Heart left ventricle (tissue), 16 donors: ENCODE data around the gene ADSS1. TPM values are rescaled to one million over a fixed set of nuclear protein-coding genes. Genes with fewer than 3 reads are reported as not detected.

Source experiments
- ATAC-seq, 4 donors: fragments of 200-7000 bp; cut with Tn5 transposase; one replicate each; pipeline ENCODE4 v1.9.1; 2020 to 2022; ENCODE audit warnings: moderate library complexity in 4 of 4, mild to moderate bottlenecking in 3 of 4, moderate number of reproducible peaks in 1 of 4
- DNase-seq, 5 donors: peaks; one replicate each; pipeline ENCODE4 v3.0.0-alpha.2; 2020
- H3K27ac ChIP-seq, 12 donors: fragments of 200-600 bp; sonication (generic) in 4 of 12; one replicate each; pipeline versions ENCODE4 v1.5.0 to v1.8.0; 2016 to 2022; ENCODE audit warnings: mild to moderate bottlenecking in 2 of 12
- H3K27me3 ChIP-seq, 9 donors: fragments of 200-600 bp; sonication (generic) in 2 of 9; one replicate each; pipeline versions ENCODE4 v1.5.1 to v1.8.0; 2016 to 2022; ENCODE audit warnings: mild to moderate bottlenecking in 3 of 9
- H3K36me3 ChIP-seq, 9 donors: fragments of 200-600 bp; sonication (generic) in 2 of 9; one replicate each; pipeline versions ENCODE4 v1.5.0 to v1.8.0; 2018 to 2022; ENCODE audit warnings: mild to moderate bottlenecking in 2 of 9
- H3K4me1 ChIP-seq, 12 donors: fragments of 200-600 bp; sonication (generic) in 4 of 12; one replicate each; pipeline versions ENCODE4 v1.5.0 to v1.8.0; 2016 to 2022; ENCODE audit warnings: mild to moderate bottlenecking in 3 of 12
- H3K4me3 ChIP-seq, 12 donors: fragments of 200-600 bp; sonication (generic) in 4 of 12; one replicate each; pipeline versions ENCODE4 v1.5.0 to v1.8.0; 2017 to 2022; ENCODE audit warnings: mild to moderate bottlenecking in 9 of 12, moderate library complexity in 4 of 12
- H3K9me3 ChIP-seq, 12 donors: fragments of 200-600 bp; sonication (generic) in 4 of 12; one replicate each; pipeline versions ENCODE4 v1.5.0 to v1.8.0; 2016 to 2022; ENCODE audit warnings: mild to moderate bottlenecking in 1 of 12
- POLR2A ChIP-seq, 2 donors: fragments of 450-650 bp; IDR thresholded peaks; one replicate each; pipeline ENCODE4 v1.6.1; 2017; ENCODE audit warnings: antibody characterized with exemption in 2 of 2, mild to moderate bottlenecking in 2 of 2, moderate library complexity in 2 of 2
- WGBS, 4 donors: extraction: QIAGEN DNeasy Blood & Tissue Kit in 2 of 4; methylation state at CpG; one replicate each; pipeline versions ENCODE4 v1.1.5 to v1.1.7; 2013 to 2018; 5-methylcytosine and 5-hydroxymethylcytosine counted together
- intact Hi-C, 10 donors: fragments of 100-400 bp; cut with DNase I; formaldehyde crosslinking; loops; one replicate each; pipeline versions ENCODE4 v1.11.1 to v1.14.2; 2022
- polyA plus RNA-seq, 2 donors: library from polyadenylated mRNA; stranded (reverse); fragments of 200-250 nt; gene quantifications; one replicate each; pipeline ENCODE4 v1.2.3, GENCODE V29; 2013
- total RNA-seq, 9 donors: library from RNA; depleted of rRNA in 2 of 9; stranded (reverse); fragments of >200 nt in 2 of 9; fragmentation: NEBNext Ultra II Directional in 3 of 9; extraction: Animal tissue kit (Norgen Biotek cat#: 25700) in 3 of 9; gene quantifications; one replicate each; pipeline versions ENCODE4 v1.1.0 to v1.2.4, GENCODE V29; 2016 to 2023
- TF ChIP-seq, protein P1 (sequence below), 12 donors: fragments of 200-600 bp; sonication (generic) in 4 of 12; IDR thresholded peaks; one replicate each; pipeline versions ENCODE4 v1.5.0 to v1.8.0; 2018 to 2022; ENCODE audit warnings: antibody characterized with exemption in 12 of 12, mild to moderate bottlenecking in 5 of 12
- donor health status: ischemic (EF 13 %, LVEDD 7.1; RV severe dilation, severe dysfunction).
- donor health status: healthy with polysubstance abuse.
- donor health status: DM: no; HTN: yes; CAD: no.
- donor health status: DM: no; HTN: no; CAD: no.
- donor health status: ischemic (EF 25% LVEDD 6.9; RV normal size, moderate dysfunction).
- donor health status: ischemic (EF 25% LVEDD 5.7; RV mildly dilated, moderate dysfunction).
- donor health status: healthy.
- donor health status: DM: yes; HTN: yes; CAD: no.
- donor health status: ischemic (EF 35%, LVEDD 5.7; RV mildly dilated, moderate dysfunction).
- donor health status: nonischemic (EF 11% LVEDD 7.7; RV severe dilation, severe dysfunction).
- donor health status: DM: yes; HTN: yes; CAD: no.
- donor health status: PGD.
- donor health status: ischemic (EF 29% LVEDD 5.4; RV normal size, mild dysfunction).
- donor health status: nonischemic (EF 23%, LVEDD 6.1; RV moderate dilation, normal function).

Gene ADSS1
- total and polyA plus RNA-seq, 11 donors: 64.7 to 258 (median 160) TPM

DNA sequence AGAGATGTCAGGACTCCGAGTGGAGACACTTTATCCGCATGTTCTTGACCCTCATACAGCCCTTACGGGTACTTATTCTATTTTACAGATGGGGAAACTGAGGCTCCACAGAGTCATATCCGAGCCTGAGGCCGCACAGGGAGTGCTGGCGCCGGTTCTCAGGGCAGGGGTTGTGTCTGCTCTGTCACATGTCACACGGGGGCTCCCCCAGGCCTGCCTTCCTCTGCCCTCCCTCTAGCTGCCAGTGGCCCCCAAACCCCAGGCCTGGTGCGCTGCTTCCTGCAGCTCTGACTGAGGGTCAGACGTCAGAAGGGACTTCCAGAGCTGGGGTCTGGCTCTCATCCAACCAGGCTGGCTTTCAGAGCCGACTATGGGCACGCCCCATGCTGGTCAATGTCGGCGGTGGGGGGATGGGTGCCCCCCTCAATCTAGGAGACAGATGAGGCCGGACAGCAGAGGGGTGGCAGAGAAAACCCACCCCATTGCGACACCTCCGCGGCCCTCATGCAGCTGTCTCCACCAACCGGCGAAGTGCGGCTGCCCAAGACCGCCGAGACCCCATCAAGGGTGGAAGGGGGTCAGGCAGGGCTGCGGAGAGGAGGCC lies 35.4 kb upstream of the ADSS1 start:
- Histone ChIP-seq H3K4me1 (peaks cover 9 to 68% (median 51%) of the 10 kb centered on the region in 12 donors), H3K36me3 (peaks cover 0 to 6% (median 0%) of the 10 kb centered on the region in 9 donors), H3K4me3 (peak overlapping the region in 11 of 12 donors; percentile 71 to 100 (median 94)), H3K27me3 (no peaks in the 10 kb centered on the region), H3K9me3 (no peaks in the 10 kb centered on the region), H3K27ac (peak overlapping the region; percentile 55 to 93 (median 86))
- ATAC-seq (peak in 3 of 4 donors; percentile 1 to 30 (median 6)), DNase-seq (peak in 3 of 5 donors; percentile 66 to 71 (median 70))
- intact Hi-C loops: no loop called here
- WGBS, 4 donors: 18 to 39% (median 33%) methylated on average over 11 to 24 of the region's 24 CpGs
- no peak for TF ChIP-seq POLR2A (IDR thresholded peaks at IDR 0.05)
- TF ChIP-seq, protein P1, sequence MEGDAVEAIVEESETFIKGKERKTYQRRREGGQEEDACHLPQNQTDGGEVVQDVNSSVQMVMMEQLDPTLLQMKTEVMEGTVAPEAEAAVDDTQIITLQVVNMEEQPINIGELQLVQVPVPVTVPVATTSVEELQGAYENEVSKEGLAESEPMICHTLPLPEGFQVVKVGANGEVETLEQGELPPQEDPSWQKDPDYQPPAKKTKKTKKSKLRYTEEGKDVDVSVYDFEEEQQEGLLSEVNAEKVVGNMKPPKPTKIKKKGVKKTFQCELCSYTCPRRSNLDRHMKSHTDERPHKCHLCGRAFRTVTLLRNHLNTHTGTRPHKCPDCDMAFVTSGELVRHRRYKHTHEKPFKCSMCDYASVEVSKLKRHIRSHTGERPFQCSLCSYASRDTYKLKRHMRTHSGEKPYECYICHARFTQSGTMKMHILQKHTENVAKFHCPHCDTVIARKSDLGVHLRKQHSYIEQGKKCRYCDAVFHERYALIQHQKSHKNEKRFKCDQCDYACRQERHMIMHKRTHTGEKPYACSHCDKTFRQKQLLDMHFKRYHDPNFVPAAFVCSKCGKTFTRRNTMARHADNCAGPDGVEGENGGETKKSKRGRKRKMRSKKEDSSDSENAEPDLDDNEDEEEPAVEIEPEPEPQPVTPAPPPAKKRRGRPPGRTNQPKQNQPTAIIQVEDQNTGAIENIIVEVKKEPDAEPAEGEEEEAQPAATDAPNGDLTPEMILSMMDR (IDR thresholded peaks at IDR 0.05): no peak

DNA sequence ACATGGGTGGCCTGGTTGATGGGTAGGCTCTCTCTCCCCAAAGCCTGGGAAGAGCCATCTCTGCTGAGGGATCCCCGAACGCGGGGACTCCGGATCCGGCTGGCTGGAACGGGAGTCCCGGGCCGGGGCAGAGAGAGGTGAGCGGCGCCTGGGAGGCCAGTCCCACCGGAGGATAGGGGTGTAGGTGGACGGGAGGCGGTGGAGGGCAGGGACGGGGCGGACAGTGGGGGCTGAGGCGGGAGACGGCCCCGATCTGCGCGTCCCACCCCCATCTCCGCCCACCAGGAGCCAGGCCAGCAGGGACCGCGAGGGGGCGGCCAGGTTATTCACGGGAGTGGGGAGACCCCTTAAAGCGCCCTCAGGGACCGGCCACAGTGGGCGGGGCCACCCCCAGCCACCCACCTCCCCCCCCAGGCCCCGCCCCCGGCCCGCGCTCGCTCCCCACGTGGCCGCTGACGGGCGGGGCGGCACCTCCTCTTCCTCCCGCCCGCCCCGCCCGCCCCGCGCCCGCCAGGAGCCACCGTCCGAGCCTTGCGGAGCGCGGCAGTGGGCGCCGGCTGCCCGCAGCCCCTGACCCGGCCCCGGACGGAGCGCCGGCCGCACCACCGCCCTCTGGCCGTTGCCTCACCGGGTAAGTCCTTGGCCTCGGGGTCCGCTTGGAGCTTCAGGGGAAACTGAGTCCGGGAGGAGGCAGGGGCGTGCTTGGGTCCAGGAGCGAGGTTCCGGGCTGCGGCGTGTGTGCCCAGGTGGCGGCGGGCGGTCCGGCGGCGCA lies 34.7 kb upstream of the ADSS1 start, which contains the start of gene INF2:
Gene INF2 (plus strand): TSS at position 510 of the 772 bp plus-strand sequence. CDS start 11,748 bp downstream, outside the sequence.
- Histone ChIP-seq H3K9me3 (no peaks in the 10 kb centered on the region), H3K27me3 (no peaks in the 10 kb centered on the region), H3K27ac (peak within 1 kb of the TSS; percentile 55 to 93 (median 86)), H3K4me1 (peaks cover 11 to 74% (median 58%) of the 10 kb centered on the region in 12 donors), H3K4me3 (peak within 1 kb of the TSS; percentile 71 to 100 (median 93)), H3K36me3 (peaks cover 0 to 6% (median 0%) of the 10 kb centered on the region in 9 donors)
- TF ChIP-seq, protein P1 (IDR thresholded peaks at IDR 0.05): peak in 3 of 12 donors; percentile 5 to 23 (median 8)
- TF ChIP-seq POLR2A (IDR thresholded peaks at IDR 0.05): no peak
- DNase-seq: peak in 4 of 5 donors; percentile 75 to 83 (median 80)
- peak in 3 of 4 donors; percentile 61 to 78 (median 66) for ATAC-seq
- intact Hi-C loops: no loop called here
- 0 to 2% (median 1%) methylated on average over 2 to 76 of the region's 76 CpGs for whole genome bisulfite sequencing, 4 donors

DNA sequence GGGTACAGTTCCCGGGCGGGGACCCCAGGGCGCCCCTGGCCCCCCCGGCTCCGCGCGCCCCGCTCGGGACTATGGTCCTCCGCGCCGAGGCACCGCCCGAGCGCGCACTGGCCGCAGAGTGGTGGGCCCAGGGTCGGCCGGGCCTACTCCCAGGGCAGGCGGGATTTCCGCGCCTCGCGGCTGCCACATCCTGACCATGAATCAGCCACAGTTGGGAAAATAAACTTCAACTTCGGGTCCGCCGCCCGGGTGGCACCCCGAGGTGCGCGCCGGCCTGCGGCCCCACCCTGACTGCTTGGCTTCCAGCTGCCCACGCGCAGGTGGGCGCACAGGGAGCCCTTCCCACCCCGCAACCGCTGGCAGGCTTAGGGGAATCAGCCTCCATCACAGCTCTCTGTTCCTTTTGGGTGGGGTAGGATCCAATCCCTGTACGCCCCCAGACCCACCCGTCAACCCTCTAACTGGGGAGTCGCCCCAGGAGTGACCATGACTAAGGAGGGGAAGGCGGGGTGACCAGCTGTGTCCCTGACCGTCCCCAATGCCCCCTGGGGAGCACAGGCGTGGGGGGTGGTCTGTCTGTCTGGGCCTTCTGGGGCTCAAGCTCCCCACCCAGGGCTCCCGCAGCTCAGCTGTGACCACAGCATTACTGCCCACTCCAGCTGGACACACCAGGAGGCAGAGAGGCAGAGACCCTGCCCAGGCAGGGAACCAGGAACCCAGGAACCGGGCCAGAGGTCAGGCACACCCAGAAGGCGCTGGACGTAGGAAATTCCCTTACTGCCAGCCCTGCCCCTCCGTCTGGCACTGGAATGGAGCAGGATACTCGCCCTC lies 33.9 kb upstream of the ADSS1 start:
- intact Hi-C loops: loop anchor here in 1 of 10 donors (5.0 kb wide), 1 partner anchor 38 kb away; no protein-coding TSS in a partner anchor

More for the DNA sequence above, 33.9 kb upstream of the ADSS1 start:
- H3K36me3 ChIP-seq: peaks cover 0 to 6% (median 0%) of the 10 kb centered on the region in 9 donors
- TF ChIP-seq, protein P1 (IDR thresholded peaks at IDR 0.05): no peak
- TF ChIP-seq POLR2A (IDR thresholded peaks at IDR 0.05): no peak
- H3K27ac ChIP-seq: peak overlapping the region; percentile 1 to 93 (median 86)
- DNase-seq (peak in 2 of 5 donors; percentile 46 to 71), ATAC-seq (peak in 1 of 4 donors; percentile 30)
- H3K27me3 ChIP-seq: no peaks in the 10 kb centered on the region
- H3K9me3 ChIP-seq: no peaks in the 10 kb centered on the region
- WGBS, 4 donors: 8 to 25% (median 10%) methylated on average over 6 to 50 of the region's 50 CpGs
- H3K4me3 ChIP-seq: peak overlapping the region; percentile 71 to 100 (median 93)
- H3K4me1 ChIP-seq: peaks cover 18 to 82% (median 66%) of the 10 kb centered on the region in 12 donors
